HepG2 (cell line): ENCODE measurements around the gene CTPS2. TPM values are rescaled to one million over a fixed set of nuclear protein-coding genes. Genes with fewer than 3 reads are reported as not detected.

Source experiments
- ATAC-seq: fragments of 200-7000 bp; cut with Tn5 transposase; 3 replicates; pipeline ENCODE4 v1.9.1; 2020; ENCODE audit warnings: mild to moderate bottlenecking, moderate library complexity
- BruUV-seq: library from RNA; stranded (reverse); fragments of 400-500 nt; replicated peaks from 2 replicates; lab custom pipeline; 2021; lab: Mats Ljungman, UMichigan
- CTCF ChIA-PET: fragments of 300-600 bp; formaldehyde crosslinking; extraction: SDS; loops from one replicate; lab custom pipeline; 2021; ENCODE audit warnings: low total read pairs, inconsistent platforms, low intra/inter-chr PET ratio; lab: Yijun Ruan, JAX
- POLR2A ChIA-PET: fragments of 350-600 bp; sonication (Branson Sonifier 250); formaldehyde crosslinking; loops from one replicate; lab custom pipeline; 2020; ENCODE audit warnings: antibody characterized with exemption, inconsistent platforms; lab: Yijun Ruan, JAX
- DNase-seq: peaks from one replicate; pipeline ENCODE4 v3.0.0-alpha.2; 2015; ENCODE audit warnings: low spot score
- FAIRE-seq: peaks from 3 replicates; lab custom pipeline; 2011; peaks lifted over from hg19 to GRCh38; lab: Jason Lieb, UNC
- H2AFZ ChIP-seq: one replicate; pipeline ENCODE4 v1.6.1; 2011; ENCODE audit warnings: low read length, inconsistent platforms
- H3K27ac ChIP-seq: fragments of 300-600 bp; 3 replicates; pipeline ENCODE4 v1.8.0; 2011; ENCODE audit warnings: mixed run types, mild to moderate bottlenecking, mixed read lengths, low read length, inconsistent platforms; ENCODE audit not compliant: insufficient read depth; ENCODE audit errors: extremely low read length
- H3K27me3 ChIP-seq, 2 experiments: fragments of 200-600 bp in 1 of 2; 2 replicates in 1 of 2; 3 replicates in 1 of 2; pipeline versions ENCODE4 v1.6.0 to v1.8.0; 2011; ENCODE audit warnings: low read length in 2 of 2, mild to moderate bottlenecking in 2 of 2, moderate library complexity in 2 of 2, inconsistent platforms in 1 of 2; ENCODE audit not compliant: insufficient read depth in 2 of 2, control insufficient read depth in 1 of 2
- H3K36me3 ChIP-seq, 2 experiments: fragments of 200-600 bp in 1 of 2; replicated peaks in 1 of 2; 2 replicates in 1 of 2; 3 replicates in 1 of 2; pipeline versions ENCODE4 v1.5.1 to v1.8.0; 2011; ENCODE audit warnings: low read length in 2 of 2, inconsistent platforms in 1 of 2; ENCODE audit not compliant: insufficient read depth in 2 of 2, control insufficient read depth in 1 of 2
- H3K4me1 ChIP-seq: 2 replicates; pipeline ENCODE4 v1.5.1; 2012; ENCODE audit warnings: low read length, inconsistent platforms; ENCODE audit not compliant: insufficient read depth
- H3K4me2 ChIP-seq: 2 replicates; pipeline ENCODE4 v1.6.0; 2011; ENCODE audit warnings: low read depth, low read length, inconsistent platforms
- H3K4me3 ChIP-seq, 3 experiments: fragments of 200-600 bp in 1 of 3; sonication (generic), shearing (Covaris generic) in 1 of 3; replicated peaks in 1 of 3; 2 replicates each; pipeline ENCODE4 v1.5.1; 2011 to 2016; ENCODE audit warnings: low read length in 3 of 3, inconsistent platforms in 2 of 3, low read depth in 2 of 3, mild to moderate bottlenecking in 2 of 3, control low read depth in 1 of 3, mixed read lengths in 1 of 3; ENCODE audit not compliant: insufficient read depth in 1 of 3
- H3K79me2 ChIP-seq: one replicate; pipeline ENCODE4 v1.6.1; 2011; ENCODE audit warnings: low read length, inconsistent platforms; ENCODE audit not compliant: insufficient read depth
- H3K9ac ChIP-seq: 2 replicates; pipeline ENCODE4 v1.6.0; 2011; ENCODE audit warnings: mild to moderate bottlenecking, low read depth, low read length, inconsistent platforms; ENCODE audit not compliant: insufficient read depth
- H3K9me3 ChIP-seq: 2 replicates; pipeline ENCODE4 v1.5.1; 2012; ENCODE audit warnings: mild to moderate bottlenecking, low read length
- H4K20me1 ChIP-seq: 2 replicates; pipeline ENCODE4 v1.6.0; 2011; ENCODE audit warnings: inconsistent platforms, mild to moderate bottlenecking, low read length, moderate library complexity; ENCODE audit not compliant: insufficient read depth
- ATF7-NPFF ChIP-seq: sonication (generic); formaldehyde crosslinking; IDR thresholded peaks from 2 replicates; pipeline ENCODE4 v1.8.1; 2023; ENCODE audit warnings: mild to moderate bottlenecking, low read depth, missing genetic modification reagents, moderate library complexity
- HNRNPK ChIP-seq: fragments of 200-400 bp; formaldehyde crosslinking; IDR thresholded peaks from 2 replicates; pipeline ENCODE4 v1.6.1; 2018; ENCODE audit warnings: low read length, low read depth, moderate library complexity, mild to moderate bottlenecking; ENCODE audit not compliant: poor library complexity, severe bottlenecking
- MED8 ChIP-seq: sonication (generic); formaldehyde crosslinking; IDR thresholded peaks from 2 replicates; pipeline ENCODE4 v1.8.1; 2023; ENCODE audit warnings: mild to moderate bottlenecking, missing genetic modification reagents; ENCODE audit not compliant: insufficient replicate concordance
- MYNN ChIP-seq: sonication (generic); formaldehyde crosslinking; IDR thresholded peaks from 2 replicates; pipeline ENCODE4 v1.4.0; 2020; ENCODE audit warnings: mild to moderate bottlenecking, low read depth, missing genetic modification reagents
- RXRA ChIP-seq: sonication (generic); formaldehyde crosslinking; IDR thresholded peaks from 2 replicates; pipeline ENCODE4 v1.5.1; 2020; ENCODE audit warnings: missing genetic modification reagents
- SIX1 ChIP-seq: sonication (generic); formaldehyde crosslinking; IDR thresholded peaks from 2 replicates; pipeline ENCODE4 v1.4.0; 2020; ENCODE audit warnings: missing genetic modification reagents, borderline replicate concordance
- ZBTB3 ChIP-seq: sonication (generic); formaldehyde crosslinking; IDR thresholded peaks from 2 replicates; pipeline ENCODE4 v1.4.0; 2020; ENCODE audit warnings: low read depth, mild to moderate bottlenecking, moderate library complexity, missing genetic modification reagents, borderline replicate concordance
- ZNF263 ChIP-seq: sonication (generic); formaldehyde crosslinking; IDR thresholded peaks from 2 replicates; pipeline ENCODE4 v1.4.0; 2020; ENCODE audit warnings: missing genetic modification reagents
- ZNF276 ChIP-seq: sonication (generic); formaldehyde crosslinking; IDR thresholded peaks from 2 replicates; pipeline ENCODE4 v1.4.0; 2020; ENCODE audit warnings: mild to moderate bottlenecking, low read depth, missing genetic modification reagents
- ZNF749 ChIP-seq: sonication (generic); formaldehyde crosslinking; IDR thresholded peaks from 2 replicates; pipeline ENCODE4 v1.8.0; 2022; ENCODE audit warnings: mild to moderate bottlenecking, missing genetic modification reagents, moderate library complexity, borderline replicate concordance
- WGBS: methylation state at CpG from one replicate; pipeline ENCODE4 v1.1.6; 2017; ENCODE audit warnings: low lambda C conversion rate; 5-methylcytosine and 5-hydroxymethylcytosine counted together
- in situ Hi-C: cut with HindIII; loops from 2 replicates; pipeline ENCODE4 v1.10.0; 2017; ENCODE audit warnings: low pct_unique_long_range_greater_than_20kb; ENCODE audit not compliant: extremely low pct_ligation_motif_present
- intact Hi-C: fragments of 100-400 bp; cut with micrococcal nuclease; formaldehyde crosslinking; loops from one replicate; pipeline ENCODE4 v1.10.0; 2022; ENCODE audit not compliant: unreplicated experiment
- polyA plus RNA-seq, 8 experiments: library from polyadenylated mRNA; depleted of rRNA in 3 of 8; stranded (reverse) in 7 of 8; unstranded in 1 of 8; fragments of >200 nt; fragmentation: Illumina TruSeq in 4 of 8; extraction: Trizol in 4 of 8; gene quantifications; 2 replicates each; pipeline versions ENCODE4 v1.2.1 to v1.2.3, GENCODE V29; 2011 to 2016; ENCODE audit warnings: low read depth in 4 of 8, missing spikeins in 1 of 8, mixed read lengths in 1 of 8; ENCODE audit not compliant: insufficient read depth in 1 of 8
- total RNA-seq, 5 experiments: library from RNA; depleted of rRNA; stranded (reverse); fragments of >200 nt; fragmentation: Illumina TruSeq; extraction: Trizol; gene quantifications; 2 replicates each; pipeline ENCODE4 v1.2.3, GENCODE V29; 2016; ENCODE audit warnings: low read depth in 1 of 5
- TF ChIP-seq, protein P1 (sequence below): sonication (generic); formaldehyde crosslinking; IDR thresholded peaks from 2 replicates; pipeline ENCODE4 v1.9.0; 2021; ENCODE audit warnings: missing genetic modification reagents, mild to moderate bottlenecking, borderline replicate concordance
- TF ChIP-seq, protein P2 (sequence below): IDR thresholded peaks from 2 replicates; pipeline ENCODE4 v1.4.0; 2020; ENCODE audit warnings: mild to moderate bottlenecking, missing genetic modification reagents

CTPS2 gene
- total and polyA plus RNA-seq, 2 of the 13 experiments (the other 11 are each of a cell fraction or from before 2014, with no cell fraction given), result 10.3 to 26.1 TPM

GRCh38 chrX:16646366-16647138 is 65.9 kb downstream of the CTPS2 start (continued):
- TF ChIP-seq, protein P1, sequence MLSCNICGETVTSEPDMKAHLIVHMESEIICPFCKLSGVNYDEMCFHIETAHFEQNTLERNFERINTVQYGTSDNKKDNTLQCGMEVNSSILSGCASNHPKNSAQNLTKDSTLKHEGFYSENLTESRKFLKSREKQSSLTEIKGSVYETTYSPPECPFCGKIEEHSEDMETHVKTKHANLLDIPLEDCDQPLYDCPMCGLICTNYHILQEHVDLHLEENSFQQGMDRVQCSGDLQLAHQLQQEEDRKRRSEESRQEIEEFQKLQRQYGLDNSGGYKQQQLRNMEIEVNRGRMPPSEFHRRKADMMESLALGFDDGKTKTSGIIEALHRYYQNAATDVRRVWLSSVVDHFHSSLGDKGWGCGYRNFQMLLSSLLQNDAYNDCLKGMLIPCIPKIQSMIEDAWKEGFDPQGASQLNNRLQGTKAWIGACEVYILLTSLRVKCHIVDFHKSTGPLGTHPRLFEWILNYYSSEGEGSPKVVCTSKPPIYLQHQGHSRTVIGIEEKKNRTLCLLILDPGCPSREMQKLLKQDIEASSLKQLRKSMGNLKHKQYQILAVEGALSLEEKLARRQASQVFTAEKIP (CRISPR knock-in tag), result no peak

DNA sequence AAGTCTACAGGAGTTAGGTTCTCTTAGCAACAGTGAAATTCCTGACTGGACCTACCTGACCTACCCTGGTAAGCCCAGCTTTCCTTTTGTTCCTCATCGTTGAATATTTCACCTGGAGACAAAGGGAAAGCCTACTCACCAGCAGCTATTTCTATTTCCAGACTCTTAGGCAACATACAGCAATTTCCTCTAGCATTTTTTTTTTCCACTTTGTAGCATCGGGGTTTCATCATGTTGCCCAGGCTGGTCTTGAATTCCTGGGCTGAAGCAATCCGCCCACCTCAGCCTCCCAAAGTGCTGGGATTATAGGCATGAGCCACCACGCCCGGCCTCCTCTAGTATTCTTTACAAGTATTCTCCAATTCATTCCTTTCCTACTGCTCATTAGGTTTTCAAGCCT is 69.3 kb downstream of the CTPS2 start:
- no peak overlapping the region for H3K4me3 ChIP-seq
- intact Hi-C loops, result no loop called here
- WGBS, result 82% methylated on average over 5 of the region's 5 CpGs
- no peaks in the 10 kb centered on the region for H4K20me1 ChIP-seq
- no peak overlapping the region for H2AFZ ChIP-seq
- peaks cover 1 to 4% of the 10 kb centered on the region in 2 experiments; a peak in 1 of 5 replicates for H3K36me3 ChIP-seq
- POLR2A ChIA-PET, result no interaction called here
- no peaks in the 10 kb centered on the region for H3K27me3 ChIP-seq
- in situ Hi-C loops, result no loop called here
- DNase-seq, result no peak
- no peak for FAIRE-seq
- H3K79me2 ChIP-seq, result no peaks in the 10 kb centered on the region
- H3K9me3 ChIP-seq, result no peaks in the 10 kb centered on the region
- no TSS peak for BruUV-seq
- H3K4me1 ChIP-seq, result peaks cover 17% of the 10 kb centered on the region
- H3K9ac ChIP-seq, result no peak overlapping the region
- no peak overlapping the region for H3K4me2 ChIP-seq
- no peak overlapping the region for H3K27ac ChIP-seq
- no peak for ATAC-seq
- CTCF ChIA-PET, result no interaction called here
- TF ChIP-seq HNRNPK (no peak), ZNF749 (CRISPR knock-in tag) (no peak), ZNF276 (CRISPR knock-in tag) (no peak), ATF7-NPFF (CRISPR knock-in tag) (no peak), RXRA (CRISPR knock-in tag) (no peak), MED8 (CRISPR knock-in tag) (no peak), MYNN (CRISPR knock-in tag) (no peak), ZNF263 (CRISPR knock-in tag) (no peak), ZBTB3 (CRISPR knock-in tag) (no peak), SIX1 (CRISPR knock-in tag) (no peak)
- TF ChIP-seq, protein P2, sequence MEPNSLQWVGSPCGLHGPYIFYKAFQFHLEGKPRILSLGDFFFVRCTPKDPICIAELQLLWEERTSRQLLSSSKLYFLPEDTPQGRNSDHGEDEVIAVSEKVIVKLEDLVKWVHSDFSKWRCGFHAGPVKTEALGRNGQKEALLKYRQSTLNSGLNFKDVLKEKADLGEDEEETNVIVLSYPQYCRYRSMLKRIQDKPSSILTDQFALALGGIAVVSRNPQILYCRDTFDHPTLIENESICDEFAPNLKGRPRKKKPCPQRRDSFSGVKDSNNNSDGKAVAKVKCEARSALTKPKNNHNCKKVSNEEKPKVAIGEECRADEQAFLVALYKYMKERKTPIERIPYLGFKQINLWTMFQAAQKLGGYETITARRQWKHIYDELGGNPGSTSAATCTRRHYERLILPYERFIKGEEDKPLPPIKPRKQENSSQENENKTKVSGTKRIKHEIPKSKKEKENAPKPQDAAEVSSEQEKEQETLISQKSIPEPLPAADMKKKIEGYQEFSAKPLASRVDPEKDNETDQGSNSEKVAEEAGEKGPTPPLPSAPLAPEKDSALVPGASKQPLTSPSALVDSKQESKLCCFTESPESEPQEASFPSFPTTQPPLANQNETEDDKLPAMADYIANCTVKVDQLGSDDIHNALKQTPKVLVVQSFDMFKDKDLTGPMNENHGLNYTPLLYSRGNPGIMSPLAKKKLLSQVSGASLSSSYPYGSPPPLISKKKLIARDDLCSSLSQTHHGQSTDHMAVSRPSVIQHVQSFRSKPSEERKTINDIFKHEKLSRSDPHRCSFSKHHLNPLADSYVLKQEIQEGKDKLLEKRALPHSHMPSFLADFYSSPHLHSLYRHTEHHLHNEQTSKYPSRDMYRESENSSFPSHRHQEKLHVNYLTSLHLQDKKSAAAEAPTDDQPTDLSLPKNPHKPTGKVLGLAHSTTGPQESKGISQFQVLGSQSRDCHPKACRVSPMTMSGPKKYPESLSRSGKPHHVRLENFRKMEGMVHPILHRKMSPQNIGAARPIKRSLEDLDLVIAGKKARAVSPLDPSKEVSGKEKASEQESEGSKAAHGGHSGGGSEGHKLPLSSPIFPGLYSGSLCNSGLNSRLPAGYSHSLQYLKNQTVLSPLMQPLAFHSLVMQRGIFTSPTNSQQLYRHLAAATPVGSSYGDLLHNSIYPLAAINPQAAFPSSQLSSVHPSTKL (CRISPR knock-in tag), result no peak
